Kidney (tissue), 14 donors: ENCODE measurements around the gene FRAS1. TPM values are rescaled to one million over a fixed set of nuclear protein-coding genes. Genes with fewer than 3 reads are reported as not detected.

ENCODE experiments used
- DNase-seq, 5 donors: peaks; one replicate each; pipeline ENCODE4 v3.0.0-alpha.2; 2013 to 2020
- FAIRE-seq: peaks from 2 replicates; lab custom pipeline; 2012; peaks lifted over from hg19 to GRCh38; lab: Jason Lieb, UNC
- H3K27ac ChIP-seq, 2 donors: one replicate each; pipeline ENCODE4 v1.7.0; 2013; ENCODE audit warnings: low read depth in 2 of 2, low read length in 2 of 2, inconsistent platforms in 1 of 2
- H3K27me3 ChIP-seq: one replicate; pipeline ENCODE4 v1.7.1; 2013; ENCODE audit warnings: low read length, inconsistent platforms; ENCODE audit not compliant: control insufficient read depth, insufficient read depth
- H3K36me3 ChIP-seq, 3 donors: one replicate each; pipeline versions ENCODE4 v1.7.0 to v1.7.1; 2013; ENCODE audit warnings: low read length in 3 of 3, control low read depth in 1 of 3, inconsistent platforms in 1 of 3; ENCODE audit not compliant: insufficient read depth in 3 of 3, control insufficient read depth in 2 of 3
- H3K4me1 ChIP-seq, 3 donors: one replicate each; pipeline versions ENCODE4 v1.7.0 to v1.7.1; 2013; ENCODE audit warnings: low read length in 3 of 3, inconsistent platforms in 1 of 3, low read depth in 1 of 3; ENCODE audit not compliant: control insufficient read depth in 2 of 3, insufficient read depth in 2 of 3
- H3K4me3 ChIP-seq, 3 donors: one replicate each; pipeline versions ENCODE4 v1.7.0 to v1.8.1; 2013; ENCODE audit warnings: low read length in 3 of 3, control low read depth in 1 of 3, inconsistent platforms in 1 of 3
- H3K9ac ChIP-seq, 3 donors: one replicate each; pipeline versions ENCODE4 v1.7.0 to v1.7.1; 2013; ENCODE audit warnings: low read length in 3 of 3, control low read depth in 1 of 3, inconsistent platforms in 1 of 3
- H3K9me3 ChIP-seq, 3 donors: one replicate each; pipeline versions ENCODE4 v1.7.0 to v1.7.1; 2013; ENCODE audit warnings: low read length in 3 of 3, control low read depth in 1 of 3, inconsistent platforms in 1 of 3; ENCODE audit not compliant: control insufficient read depth in 2 of 3, insufficient read depth in 1 of 3
- intact Hi-C: fragments of 100-400 bp; cut with DNase I; formaldehyde crosslinking; loops from one replicate; pipeline ENCODE4 v1.11.1; 2022
- polyA plus RNA-seq: library from polyadenylated mRNA; stranded (reverse); fragments of 350-450 nt; fragmentation: Illumina TruSeq; extraction: RNeasy Lipid Tissue Mini Kit (QIAGEN cat#74804); gene quantifications from one replicate; pipeline ENCODE4 v1.2.3, GENCODE V29; 2014; ENCODE audit warnings: low read depth, low replicate concordance; ENCODE audit not compliant: insufficient read depth
- total RNA-seq: library from RNA; stranded (reverse); fragmentation: NEBNext Ultra II Directional; extraction: Animal tissue kit (Norgen Biotek cat#: 25700); gene quantifications from one replicate; pipeline ENCODE4 v1.2.1, GENCODE V29; 2021
- TF ChIP-seq, protein P1 (sequence below): IDR thresholded peaks from 3 replicates; pipeline ENCODE4 v1.5.1; 2012; ENCODE audit warnings: mild to moderate bottlenecking, moderate library complexity, borderline replicate concordance; ENCODE audit not compliant: insufficient read depth; ENCODE audit errors: extremely low read depth
- donor health status: control.
- donor health status: control.
- donor health status: control.
- donor health status: control.
- donor health status: control.
- donor health status: DM: yes; HTN: yes; CAD: no.
- donor health status: Normal renal cell carcinoma (clear cell type).

FRAS1 gene
- total and polyA plus RNA-seq, 2 donors from 2014 or later, result 6.5 to 31.5 TPM

DNA sequence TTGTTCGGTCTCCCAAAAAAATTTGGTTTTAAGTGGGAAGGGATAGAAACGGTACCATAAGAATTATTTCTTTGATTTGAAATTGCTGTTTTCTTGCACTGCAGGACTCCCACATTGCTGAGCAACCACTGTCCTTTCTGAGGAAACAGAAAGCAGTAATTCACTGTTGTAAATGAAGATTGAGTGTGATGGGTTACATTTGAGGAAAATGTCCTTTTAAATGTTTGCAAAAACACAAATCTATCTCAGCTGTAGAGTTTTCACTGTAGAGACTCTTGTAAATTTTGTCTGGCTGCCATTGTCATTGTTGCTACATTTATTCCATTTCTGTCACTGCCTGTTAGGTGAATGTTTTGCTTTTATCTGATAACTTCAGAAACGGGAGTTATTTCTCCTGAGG lies 105.2 kb downstream of the FRAS1 start:
- H3K4me1 ChIP-seq, result peaks cover 0 to 8% (median 0%) of the 10 kb centered on the region in 3 donors
- no peaks in the 10 kb centered on the region for H3K36me3 ChIP-seq
- intact Hi-C loops, result no loop called here
- H3K9me3 ChIP-seq, result no peaks in the 10 kb centered on the region
- TF ChIP-seq, protein P1, sequence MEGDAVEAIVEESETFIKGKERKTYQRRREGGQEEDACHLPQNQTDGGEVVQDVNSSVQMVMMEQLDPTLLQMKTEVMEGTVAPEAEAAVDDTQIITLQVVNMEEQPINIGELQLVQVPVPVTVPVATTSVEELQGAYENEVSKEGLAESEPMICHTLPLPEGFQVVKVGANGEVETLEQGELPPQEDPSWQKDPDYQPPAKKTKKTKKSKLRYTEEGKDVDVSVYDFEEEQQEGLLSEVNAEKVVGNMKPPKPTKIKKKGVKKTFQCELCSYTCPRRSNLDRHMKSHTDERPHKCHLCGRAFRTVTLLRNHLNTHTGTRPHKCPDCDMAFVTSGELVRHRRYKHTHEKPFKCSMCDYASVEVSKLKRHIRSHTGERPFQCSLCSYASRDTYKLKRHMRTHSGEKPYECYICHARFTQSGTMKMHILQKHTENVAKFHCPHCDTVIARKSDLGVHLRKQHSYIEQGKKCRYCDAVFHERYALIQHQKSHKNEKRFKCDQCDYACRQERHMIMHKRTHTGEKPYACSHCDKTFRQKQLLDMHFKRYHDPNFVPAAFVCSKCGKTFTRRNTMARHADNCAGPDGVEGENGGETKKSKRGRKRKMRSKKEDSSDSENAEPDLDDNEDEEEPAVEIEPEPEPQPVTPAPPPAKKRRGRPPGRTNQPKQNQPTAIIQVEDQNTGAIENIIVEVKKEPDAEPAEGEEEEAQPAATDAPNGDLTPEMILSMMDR, result no peak
- DNase-seq, result peak in 2 of 5 donors; percentile 25 to 31
- H3K27me3 ChIP-seq, result no peaks in the 10 kb centered on the region
- H3K4me3 ChIP-seq, result no peak overlapping the region
- no peak overlapping the region for H3K27ac ChIP-seq
- no peak for FAIRE-seq
- H3K9ac ChIP-seq, result no peak overlapping the region

- Histone ChIP-seq H3K9ac (no peak overlapping the region), H3K4me1 (peaks cover 0 to 8% (median 0%) of the 10 kb centered on the region in 3 donors), H3K27ac (no peak overlapping the region), H3K27me3 (no peaks in the 10 kb centered on the region), H3K4me3 (no peak overlapping the region), H3K9me3 (no peaks in the 10 kb centered on the region), H3K36me3 (no peaks in the 10 kb centered on the region)
- TF ChIP-seq, protein P1, result no peak
- intact Hi-C loops, result no loop called here
- DNase-seq (peak in 1 of 5 donors; percentile 16), FAIRE-seq (no peak)
Observed at GRCh38 chr4:78162821-78163220, 105.7 kb downstream of the FRAS1 start.

DNA sequence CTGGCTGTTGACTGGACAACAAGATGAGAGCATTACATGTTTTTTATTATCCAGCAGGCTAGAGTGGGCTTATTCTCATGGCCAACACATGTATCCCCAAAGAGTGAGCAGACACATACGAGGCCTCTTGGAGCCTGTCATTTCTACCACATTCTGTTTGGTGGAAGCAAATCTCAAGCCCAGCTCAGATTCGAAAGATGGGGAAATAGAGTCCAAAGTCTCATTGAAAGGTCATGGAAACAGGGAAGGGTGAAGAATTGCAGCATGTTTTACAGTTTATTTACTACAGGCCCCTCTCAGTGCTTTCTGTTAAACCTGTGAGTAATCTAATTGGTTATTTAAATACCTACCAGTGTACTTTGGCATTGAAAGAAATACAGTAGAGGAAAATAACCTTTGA lies 108.6 kb downstream of the FRAS1 start:
- no peak overlapping the region for H3K9ac ChIP-seq
- H3K27ac ChIP-seq, result no peak overlapping the region
- H3K36me3 ChIP-seq, result no peaks in the 10 kb centered on the region
- FAIRE-seq (no peak), DNase-seq (no peak)
- intact Hi-C loops, result no loop called here
- no peaks in the 10 kb centered on the region for H3K27me3 ChIP-seq
- H3K9me3 ChIP-seq, result no peaks in the 10 kb centered on the region
- H3K4me3 ChIP-seq, result no peak overlapping the region
- TF ChIP-seq, protein P1, result no peak
- H3K4me1 ChIP-seq, result peaks cover 0 to 8% (median 0%) of the 10 kb centered on the region in 3 donors

DNA sequence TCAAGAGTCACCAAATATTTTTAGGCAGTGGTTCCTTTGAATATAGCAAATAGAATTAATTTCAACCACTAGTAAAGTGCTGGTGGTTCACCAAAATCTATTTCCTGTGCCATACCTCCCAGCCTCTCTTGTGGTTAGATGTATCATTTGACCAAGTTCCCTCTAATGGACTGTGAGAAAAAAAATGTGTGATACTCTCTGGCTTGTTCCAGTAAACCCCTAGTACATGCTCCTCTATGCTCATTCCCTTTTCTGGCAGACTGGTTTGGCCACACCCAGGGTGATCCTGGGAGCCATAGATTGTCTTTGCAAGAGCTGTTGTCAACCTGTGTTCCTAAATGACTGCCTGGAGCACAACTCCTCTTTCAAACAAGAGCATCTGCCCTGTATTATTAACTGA lies 109.5 kb downstream of the FRAS1 start:
- no peak for FAIRE-seq
- H3K9me3 ChIP-seq, result no peaks in the 10 kb centered on the region
- H3K27ac ChIP-seq, result no peak overlapping the region
- no peak overlapping the region for H3K9ac ChIP-seq
- H3K36me3 ChIP-seq, result no peaks in the 10 kb centered on the region
- H3K4me3 ChIP-seq, result no peak overlapping the region
- DNase-seq, result no peak
- TF ChIP-seq, protein P1, result no peak
- no peaks in the 10 kb centered on the region for H3K27me3 ChIP-seq
- intact Hi-C loops, result no loop called here
- H3K4me1 ChIP-seq, result peaks cover 0 to 8% (median 0%) of the 10 kb centered on the region in 3 donors
